NCI-H1930 (cell line): ENCODE measurements around the gene MAP7.

ENCODE experiments used
- DNase-seq, 2 experiments: peaks; one replicate each; lab custom pipeline; 2025; lab: John Stamatoyannopoulos, UW

The MAP7 gene

GRCh38 chr6:136529710-136530109 is 20.5 kb downstream of the MAP7 start:
- no peak for DNase-seq

DNA sequence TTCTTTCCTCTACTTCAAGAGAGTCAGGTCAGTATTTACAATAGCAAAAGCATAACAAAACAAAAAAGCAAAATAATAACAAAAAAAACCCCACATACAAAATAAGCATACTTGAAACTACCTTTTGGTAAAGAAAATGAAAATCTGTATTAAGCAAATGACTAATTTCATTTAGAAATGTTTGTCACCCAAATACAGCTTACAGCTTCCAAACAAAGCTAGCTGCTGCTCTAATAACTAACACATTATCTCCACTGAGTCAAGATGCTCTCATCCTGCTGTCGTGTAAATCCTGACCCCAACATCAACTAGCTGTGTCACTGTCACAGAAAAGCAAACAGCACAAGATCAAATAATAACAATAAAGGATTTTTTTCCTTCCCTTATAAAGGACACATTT is 21.7 kb downstream of the MAP7 start:
- DNase-seq: no peak

DNA sequence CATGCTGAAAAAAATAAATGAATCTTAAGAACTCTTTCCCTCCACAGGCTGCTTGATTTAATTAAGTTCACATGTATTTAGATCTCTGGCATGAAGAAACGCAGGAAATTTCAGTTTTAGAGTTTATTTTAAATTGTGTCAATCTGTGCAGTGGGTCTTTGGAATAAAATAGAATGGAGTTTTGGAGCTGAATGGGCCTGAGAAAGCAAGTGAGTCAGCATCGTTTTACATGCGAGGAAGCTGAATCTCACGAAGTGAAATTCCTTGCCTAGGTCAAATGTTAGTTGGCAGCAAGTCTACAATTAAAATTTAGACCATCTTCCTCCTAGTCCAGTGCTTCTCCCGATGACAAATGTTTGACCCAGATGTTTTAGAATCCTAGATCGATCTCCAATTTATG is 22.4 kb downstream of the MAP7 start:
- no peak for DNase-seq

- no peak for DNase-seq
Measured at GRCh38 chr6:136526937-136527336, 23.3 kb downstream of the MAP7 start.

DNA sequence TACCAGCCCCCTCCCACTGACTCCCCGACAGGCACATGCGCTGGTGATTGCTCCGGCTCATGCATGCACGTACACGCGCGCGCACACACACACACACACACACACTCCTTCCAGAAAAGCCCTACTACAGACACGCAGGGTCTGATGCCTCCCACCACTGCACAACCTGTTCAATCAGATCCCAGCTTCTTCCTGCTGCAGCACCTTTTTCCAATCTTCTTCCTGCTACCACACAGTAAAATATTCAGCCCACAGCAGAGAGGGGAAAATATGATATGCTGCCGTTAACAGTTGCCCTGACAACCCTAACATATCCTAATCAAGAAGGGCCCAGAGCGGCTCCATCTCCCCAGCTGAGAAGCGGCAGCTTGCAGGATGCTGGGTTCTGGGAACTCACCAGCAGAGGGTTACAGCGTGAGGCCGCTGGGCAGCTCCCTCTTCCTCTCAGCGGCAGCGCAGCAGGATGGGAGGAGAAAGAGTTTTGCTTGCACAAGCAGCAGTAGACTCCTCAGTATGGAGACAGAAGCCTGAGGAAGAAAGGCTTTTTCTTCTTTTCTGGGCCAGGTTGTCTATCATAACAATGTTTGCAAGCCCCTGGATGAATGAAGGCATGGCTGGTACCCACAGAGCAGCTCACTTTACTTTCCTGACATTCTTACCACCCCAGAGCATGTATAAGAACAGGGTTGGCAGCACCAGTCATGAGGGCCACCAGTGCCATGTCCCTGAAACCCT is 23.9 kb downstream of the MAP7 start:
- DNase-seq: peak; percentile 32 to 48

- peak; percentile 16 to 20 for DNase-seq
Measured at GRCh38 chr6:136525586-136526195, 24.5 kb downstream of the MAP7 start.

DNA sequence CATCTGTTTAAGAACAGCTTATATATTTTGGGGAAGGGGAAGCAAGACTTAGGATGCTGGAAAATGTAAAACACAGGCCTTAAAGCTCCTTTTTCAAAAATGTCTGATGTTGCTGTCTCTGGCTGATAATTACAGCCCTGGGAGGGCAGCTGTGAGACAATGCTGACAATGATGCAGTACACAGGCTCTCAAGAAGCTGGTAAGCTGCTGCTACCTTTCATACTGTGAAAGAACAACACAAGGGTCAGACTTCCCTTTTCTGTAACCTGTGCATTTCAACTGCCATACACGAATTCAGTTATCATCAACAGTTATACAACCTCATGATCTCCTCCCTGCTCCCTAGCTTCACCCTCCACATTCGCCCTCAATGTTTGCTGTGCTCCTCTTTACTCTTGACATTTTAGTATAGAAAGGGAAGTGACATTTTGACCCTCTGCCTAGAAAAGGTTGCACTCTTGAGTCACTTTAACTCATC is 25.2 kb downstream of the MAP7 start:
- peak; percentile 60 to 68 for DNase-seq

GRCh38 chr6:136524339-136524935 is 25.8 kb downstream of the MAP7 start:
- DNase-seq: peak; percentile 55 to 74

DNA sequence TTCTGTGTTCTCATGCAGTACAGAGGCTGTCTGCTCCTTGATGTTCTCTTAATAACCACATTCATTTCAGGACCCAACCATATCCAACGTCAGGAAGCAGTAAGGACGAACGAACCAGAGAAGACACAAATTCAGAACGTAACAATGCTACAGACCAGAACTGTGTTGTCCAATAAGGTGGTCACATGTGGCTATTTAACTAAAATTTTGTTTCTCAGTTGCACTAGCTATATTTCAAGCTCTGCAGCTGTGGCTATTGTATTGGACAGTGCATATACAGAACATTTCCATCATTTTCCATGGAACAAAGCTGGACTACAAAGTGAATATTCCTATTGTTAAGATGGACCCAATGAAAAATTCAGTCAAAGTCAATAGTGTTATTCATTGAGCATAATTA is 27.0 kb downstream of the MAP7 start:
- DNase-seq: no peak

DNA sequence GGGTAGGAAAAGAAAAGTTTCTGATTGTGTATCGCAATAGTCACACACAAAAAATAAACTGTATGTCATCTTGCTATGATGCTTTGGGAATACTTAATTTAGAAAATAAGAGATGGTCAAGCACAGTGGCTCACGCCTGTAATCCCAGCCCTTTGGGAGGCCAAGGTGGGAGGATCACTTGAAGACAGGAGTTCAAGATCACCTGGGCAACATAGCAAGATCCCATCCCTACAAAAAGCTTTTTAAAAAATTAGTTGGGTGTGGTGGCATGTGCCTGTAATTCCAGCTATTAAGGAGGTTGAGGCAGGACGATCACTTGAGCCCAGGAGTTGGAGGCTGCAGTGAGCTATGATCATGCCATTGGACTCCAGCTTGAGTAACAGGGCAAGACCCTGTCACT is 27.6 kb downstream of the MAP7 start:
- DNase-seq: no peak

DNA sequence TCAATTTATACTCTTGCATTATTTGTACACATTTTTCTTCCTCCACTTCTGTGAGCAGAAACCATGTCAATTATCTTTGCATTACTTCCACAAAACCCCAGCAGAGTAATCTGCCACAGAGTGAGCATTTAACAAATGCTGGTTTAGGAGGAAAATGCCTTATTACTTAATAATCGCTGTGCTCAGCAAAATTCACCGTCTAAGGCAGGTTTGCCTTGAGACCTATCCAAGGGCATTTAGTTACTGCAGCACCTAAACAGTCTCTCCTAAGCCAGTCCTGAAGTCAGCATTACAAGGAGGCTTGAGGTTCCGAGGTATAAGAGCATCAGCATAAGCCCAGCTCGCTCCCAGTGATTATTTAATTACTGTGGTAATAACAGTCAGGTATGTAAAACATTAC is 28.3 kb downstream of the MAP7 start:
- no peak for DNase-seq

DNA sequence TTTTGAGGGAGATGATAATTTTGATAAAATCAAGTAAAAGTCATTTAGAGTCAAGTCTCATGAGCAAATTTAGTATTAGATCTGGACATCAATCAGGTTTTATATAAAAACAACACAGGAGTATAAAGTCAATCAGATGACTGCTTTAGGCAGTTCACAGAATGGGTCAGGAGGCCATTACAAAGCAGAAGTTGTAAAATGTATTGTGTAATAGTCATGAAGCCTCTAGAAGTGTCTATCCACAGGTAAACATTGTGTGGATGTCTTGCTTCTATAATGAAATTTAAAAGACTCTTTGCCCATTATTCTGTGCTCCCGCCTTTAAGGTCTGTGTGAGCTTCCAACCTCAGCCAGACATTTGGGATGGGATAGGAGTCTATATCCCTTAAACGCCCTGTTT is 28.8 kb downstream of the MAP7 start:
- no peak for DNase-seq

GRCh38 chr6:136520517-136520916 is 29.7 kb downstream of the MAP7 start:
- DNase-seq: no peak

- no peak for DNase-seq
Measured at GRCh38 chr6:136517582-136517981, 32.6 kb downstream of the MAP7 start.

GRCh38 chr6:136517002-136517401 is 33.2 kb downstream of the MAP7 start:
- DNase-seq: no peak

DNA sequence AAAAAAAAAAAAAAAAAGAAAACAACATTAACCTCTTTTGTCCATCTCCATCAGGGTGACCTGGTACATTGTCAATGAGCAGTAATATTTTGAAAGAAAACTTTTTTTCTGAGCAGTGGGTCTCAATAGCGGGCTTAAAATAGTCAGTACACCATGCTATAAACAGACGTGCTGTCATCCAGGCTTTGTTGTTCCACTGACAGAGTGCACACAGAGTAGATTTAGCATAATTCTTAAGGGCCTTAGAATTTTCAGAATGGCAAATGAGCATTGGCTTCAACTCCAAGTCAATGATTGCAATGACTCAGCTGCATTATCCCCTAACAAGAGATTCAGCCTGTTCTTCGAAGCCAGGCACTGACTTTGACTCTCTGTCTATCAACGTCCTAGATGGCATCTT is 35.6 kb downstream of the MAP7 start:
- no peak for DNase-seq

DNA sequence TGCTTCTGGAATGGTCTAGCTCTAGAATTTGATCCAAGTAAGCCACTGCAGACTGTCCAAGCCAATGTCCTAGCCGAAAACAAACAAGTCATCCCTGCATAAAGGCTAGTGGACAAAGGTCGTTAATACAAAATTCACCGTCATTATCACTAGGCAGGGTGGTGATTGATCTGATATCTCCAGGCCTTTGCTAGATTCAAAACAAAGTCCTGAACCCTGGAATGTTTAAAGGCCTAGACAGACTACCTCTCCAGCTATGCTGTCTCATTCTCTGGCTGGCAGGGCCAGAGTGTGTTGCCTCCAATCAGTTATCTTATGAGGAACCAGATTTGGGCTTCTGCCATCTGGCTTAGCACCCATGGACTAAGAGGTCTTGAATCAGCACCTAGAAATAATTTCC is 38.3 kb downstream of the MAP7 start:
- DNase-seq: no peak

GRCh38 chr6:136511397-136511796 is 38.8 kb downstream of the MAP7 start:
- no peak for DNase-seq

GRCh38 chr6:136510782-136511181 is 39.4 kb downstream of the MAP7 start:
- DNase-seq: no peak

DNA sequence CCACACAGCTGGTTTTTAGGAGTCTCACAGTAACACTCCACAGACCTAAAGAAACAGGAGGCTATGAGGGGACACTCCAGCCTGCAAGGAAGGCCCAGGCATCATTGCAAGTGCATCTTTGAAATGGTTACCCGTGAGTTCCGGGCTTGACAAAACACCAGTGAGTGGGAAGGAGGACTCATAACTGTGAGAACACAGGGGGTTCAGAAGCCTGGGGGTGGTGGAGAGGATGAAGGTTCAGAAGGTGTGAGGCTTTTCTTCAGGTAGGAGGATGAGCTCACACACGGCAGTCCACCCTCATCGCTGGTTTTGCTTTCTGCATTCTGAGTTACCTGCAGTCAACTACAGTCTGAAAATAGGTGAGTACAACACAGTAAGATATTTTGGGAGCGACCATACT is 39.9 kb downstream of the MAP7 start:
- no peak for DNase-seq

- no peak for DNase-seq
Measured at GRCh38 chr6:136508725-136509392, 41.4 kb downstream of the MAP7 start.

- no peak for DNase-seq
Measured at GRCh38 chr6:136506124-136506799, 44.0 kb downstream of the MAP7 start.
